OCI-M2 (cell line): Measurements from ENCODE around the gene REEP3.
"Not testable (repeated sequence)": the region's sequence is repeated elsewhere in the genome, so short reads cannot be mapped to it uniquely, and the experiment has no call there.

Experiments
- DNase-seq: peaks from one replicate; lab custom pipeline; 2025; ENCODE audit not compliant: unreplicated experiment; lab: John Stamatoyannopoulos, UW

REEP3 gene

GRCh38 chr10:63547628-63548360, 26.6 kb downstream of the REEP3 start:
- no peak for DNase-seq

GRCh38 chr10:63548860-63549259, 27.7 kb downstream of the REEP3 start:
- no peak for DNase-seq

GRCh38 chr10:63549810-63550209, 28.6 kb downstream of the REEP3 start:
- no peak for DNase-seq

GRCh38 chr10:63553031-63553430, 31.8 kb downstream of the REEP3 start:
- DNase-seq = no peak

GRCh38 chr10:63553473-63553872, 32.3 kb downstream of the REEP3 start:
- DNase-seq = no peak

- DNase-seq = no peak
Observed at GRCh38 chr10:63554657-63555056, 33.5 kb downstream of the REEP3 start.

GRCh38 chr10:63555330-63555729, 34.1 kb downstream of the REEP3 start:
- no peak for DNase-seq

GRCh38 chr10:63558132-63558784, 37.1 kb downstream of the REEP3 start:
- DNase-seq = no peak

DNA sequence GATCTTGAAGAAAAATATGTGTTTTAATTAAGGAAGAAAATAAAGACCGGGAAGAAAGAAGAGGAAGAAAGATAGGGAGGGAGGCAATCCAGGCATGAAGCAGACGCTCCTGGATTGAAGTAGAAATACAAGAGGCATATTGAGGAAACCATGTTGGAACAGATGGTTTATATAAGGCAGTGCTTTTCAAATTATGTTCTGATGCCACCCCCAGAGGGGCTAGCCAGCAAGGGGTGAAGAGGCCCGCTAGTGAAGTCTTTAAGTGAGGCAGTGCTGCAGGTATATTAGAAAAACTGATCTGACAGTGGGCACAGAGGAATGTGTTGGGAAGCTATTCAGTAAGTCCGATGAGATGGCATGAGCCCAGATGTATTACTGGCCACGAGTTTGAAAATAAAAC, 40.1 kb downstream of the REEP3 start:
- DNase-seq = no peak

GRCh38 chr10:63562391-63562790, 41.2 kb downstream of the REEP3 start:
- no peak for DNase-seq

- DNase-seq = no peak
Observed at GRCh38 chr10:63562857-63563256, 41.7 kb downstream of the REEP3 start.

- DNase-seq = no peak
Observed at GRCh38 chr10:63563623-63564022, 42.4 kb downstream of the REEP3 start.

DNA sequence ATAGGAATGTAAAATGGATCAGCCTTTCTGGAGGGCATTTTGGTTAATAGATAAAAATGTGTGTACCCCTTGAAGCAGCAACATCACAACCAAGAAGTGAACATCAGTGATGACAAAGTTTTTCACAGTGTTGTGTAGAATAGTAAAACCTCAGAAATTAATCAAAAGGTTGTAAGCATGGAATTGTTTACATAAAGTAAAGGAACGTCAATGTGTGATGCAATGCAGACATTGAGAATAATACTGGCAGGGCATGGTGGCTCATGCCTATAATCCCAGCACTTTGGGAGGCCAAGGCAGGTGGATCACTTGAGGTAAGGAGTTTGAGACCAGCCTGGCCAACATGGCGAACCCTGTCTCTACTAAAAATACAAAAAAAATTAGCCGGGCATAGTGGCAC, 43.5 kb downstream of the REEP3 start:
- not testable (repeated sequence) for DNase-seq

- no peak for DNase-seq
Observed at GRCh38 chr10:63573068-63573697, 52.0 kb downstream of the REEP3 start.

GRCh38 chr10:63574011-63574410, 52.8 kb downstream of the REEP3 start:
- no peak for DNase-seq

- DNase-seq = no peak
Observed at GRCh38 chr10:63576501-63576900, 55.3 kb downstream of the REEP3 start.

GRCh38 chr10:63578501-63578900, 57.3 kb downstream of the REEP3 start:
- DNase-seq = no peak

- DNase-seq = no peak
Observed at GRCh38 chr10:63579371-63580014, 58.3 kb downstream of the REEP3 start.

DNA sequence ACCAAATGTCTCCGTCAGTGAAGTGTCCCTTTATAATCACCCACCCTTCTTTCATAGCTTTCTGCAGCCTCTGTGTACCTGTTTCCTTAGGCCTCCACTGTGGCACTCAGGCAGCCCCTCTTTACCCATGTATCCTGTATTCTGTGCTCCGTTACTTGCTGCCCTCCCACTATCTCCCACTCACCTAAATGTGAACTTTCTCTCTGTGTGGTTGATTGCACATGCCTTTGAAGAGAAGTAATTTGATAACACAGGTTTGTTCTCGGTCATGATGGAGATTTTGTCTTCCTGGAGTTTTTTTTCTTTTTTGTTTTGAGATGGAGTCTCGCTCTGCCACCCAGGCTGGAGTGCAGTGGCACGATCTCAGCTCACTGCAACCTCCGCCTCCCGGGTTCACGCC, 61.5 kb downstream of the REEP3 start:
- no peak for DNase-seq

DNA sequence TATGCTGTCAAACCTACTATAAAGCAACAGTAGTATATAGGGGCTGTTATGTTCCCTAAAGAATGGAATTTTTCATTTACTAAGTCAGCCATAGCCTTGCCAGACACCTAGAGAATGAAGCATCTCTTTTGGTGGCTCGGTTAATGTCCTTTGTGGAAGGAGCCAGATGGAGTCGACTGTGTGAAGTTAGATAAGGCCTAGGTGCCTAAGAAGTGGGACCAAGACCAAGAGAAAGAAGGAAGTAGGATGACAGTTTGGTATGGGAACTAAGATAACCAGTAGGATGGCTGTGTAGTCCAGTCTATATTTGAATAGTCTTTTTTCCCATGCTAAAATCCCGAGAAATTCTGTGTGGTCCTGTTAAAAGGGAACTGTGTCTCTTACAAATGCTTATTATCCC, 62.2 kb downstream of the REEP3 start:
- no peak for DNase-seq

GRCh38 chr10:63583909-63584724, 62.9 kb downstream of the REEP3 start:
- no peak for DNase-seq
